DMS79 (cell line): ENCODE measurements around the gene MCTS1.
"Not testable (repeated sequence)": the region's sequence is repeated elsewhere in the genome, so short reads cannot be mapped to it uniquely, and the experiment has no call there.

Experiments used
- DNase-seq: peaks from one replicate; lab custom pipeline; 2025; lab: John Stamatoyannopoulos, UW

The MCTS1 gene

GRCh38 chrX:120603707-120604360 is at the start of gene MCTS1:
Gene MCTS1, plus strand, starts transcription at chrX:120604101. Its CDS starts 136 bp downstream, at chrX:120604237.
- DNase-seq: peak; percentile 89

- DNase-seq: no peak
These were observed 47.6 kb upstream of the MCTS1 start for GRCh38 chrX:120556251-120556650.

GRCh38 chrX:120559804-120560203 is 44.1 kb upstream of the MCTS1 start:
- DNase-seq: no peak

- no peak for DNase-seq
These were observed 43.5 kb upstream of the MCTS1 start for GRCh38 chrX:120560405-120560841.

- DNase-seq: peak; percentile 83
These were observed 42.9 kb upstream of the MCTS1 start, which contains the start of gene CUL4B for GRCh38 chrX:120560842-120561633. Gene CUL4B, minus strand, starts transcription at chrX:120560962. Its CDS starts 324 bp downstream, at chrX:120560638.

GRCh38 chrX:120561634-120562568 is 42.0 kb upstream of the MCTS1 start:
- no peak for DNase-seq

- DNase-seq: no peak
These were observed 41.4 kb upstream of the MCTS1 start for GRCh38 chrX:120562569-120562926.

GRCh38 chrX:120564925-120565324 is 39.0 kb upstream of the MCTS1 start:
- no peak for DNase-seq

- no peak for DNase-seq
These were observed 37.1 kb upstream of the MCTS1 start for GRCh38 chrX:120566817-120567216.

- no peak for DNase-seq
These were observed 35.9 kb upstream of the MCTS1 start for GRCh38 chrX:120568035-120568434.

- DNase-seq: no peak
These were observed 35.3 kb upstream of the MCTS1 start for GRCh38 chrX:120568609-120569008.

GRCh38 chrX:120570011-120570600 is 33.8 kb upstream of the MCTS1 start:
- no peak for DNase-seq

GRCh38 chrX:120573806-120574205 is 30.1 kb upstream of the MCTS1 start:
- not testable (repeated sequence) for DNase-seq

- DNase-seq: no peak
These were observed 28.4 kb upstream of the MCTS1 start for GRCh38 chrX:120575379-120576114.

- no peak for DNase-seq
These were observed 18.2 kb upstream of the MCTS1 start for GRCh38 chrX:120585702-120586101.

- DNase-seq: peak; percentile 28
These were observed 471 bp downstream of the MCTS1 start for GRCh38 chrX:120604361-120604782.

- no peak for DNase-seq
These were observed 8.2 kb downstream of the MCTS1 start for GRCh38 chrX:120612086-120612485.

- no peak for DNase-seq
These were observed 10.9 kb downstream of the MCTS1 start for GRCh38 chrX:120614816-120615215.

GRCh38 chrX:120617996-120618630 is 14.2 kb downstream of the MCTS1 start:
- DNase-seq: no peak

- no peak for DNase-seq
These were observed 21.5 kb downstream of the MCTS1 start for GRCh38 chrX:120625371-120625770.
